ENCODE data around the gene MATN3.

Gene MATN3

DNA sequence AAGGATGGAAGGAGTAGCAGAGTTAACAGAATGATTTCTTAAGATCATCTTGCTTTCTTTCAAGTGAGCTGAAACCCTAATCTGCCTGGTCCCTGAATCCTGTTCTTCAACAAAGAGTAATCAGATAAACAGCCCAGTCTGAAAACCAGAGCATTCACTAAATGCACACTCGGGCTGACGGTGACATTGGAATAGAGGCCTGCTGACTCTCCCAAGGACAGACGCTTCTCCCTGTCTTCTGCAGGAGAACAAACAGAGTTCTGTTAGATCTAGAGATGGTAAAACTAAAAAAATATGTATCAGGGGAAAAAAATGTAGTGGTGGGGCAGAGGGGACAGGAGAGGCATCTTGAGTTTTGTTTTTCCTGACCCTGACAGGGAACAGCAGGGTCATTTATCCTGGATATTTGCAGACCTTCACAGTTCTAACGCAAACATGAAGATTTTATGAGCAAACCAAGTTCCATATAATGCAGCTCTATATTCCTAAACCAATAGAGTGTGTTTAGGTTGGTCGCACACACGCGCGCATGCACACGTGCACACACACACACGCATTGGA lies 7.3 kb downstream of the MATN3 start:
- no peak for DNase-seq (ENCODE audit: low read depth)

DNA sequence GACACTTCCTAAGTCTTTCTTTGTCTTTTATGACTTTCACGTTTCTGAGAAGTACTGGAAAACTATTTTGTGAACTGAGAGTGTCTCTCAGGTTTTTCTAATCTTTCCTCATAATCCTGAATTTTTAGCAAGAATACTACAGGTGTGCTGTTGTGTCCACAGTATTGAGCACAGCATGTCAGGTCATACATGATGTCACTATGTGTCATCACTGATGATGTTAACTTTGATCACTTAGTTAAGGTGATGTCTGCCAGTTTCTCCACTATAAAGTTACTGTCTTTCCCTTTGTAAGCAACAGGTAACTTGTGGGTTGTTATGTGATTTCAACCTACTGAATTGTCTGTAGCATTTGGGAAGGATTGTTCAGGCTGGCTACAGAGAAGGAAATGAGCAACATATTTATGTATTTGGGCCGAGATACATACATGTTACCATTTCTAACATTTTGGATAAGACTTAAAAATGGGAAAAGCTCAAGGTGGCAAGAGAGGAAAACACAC lies 11.1 kb downstream of the MATN3 start:
- no peak for DNase-seq (ENCODE audit: low read depth)

DNA sequence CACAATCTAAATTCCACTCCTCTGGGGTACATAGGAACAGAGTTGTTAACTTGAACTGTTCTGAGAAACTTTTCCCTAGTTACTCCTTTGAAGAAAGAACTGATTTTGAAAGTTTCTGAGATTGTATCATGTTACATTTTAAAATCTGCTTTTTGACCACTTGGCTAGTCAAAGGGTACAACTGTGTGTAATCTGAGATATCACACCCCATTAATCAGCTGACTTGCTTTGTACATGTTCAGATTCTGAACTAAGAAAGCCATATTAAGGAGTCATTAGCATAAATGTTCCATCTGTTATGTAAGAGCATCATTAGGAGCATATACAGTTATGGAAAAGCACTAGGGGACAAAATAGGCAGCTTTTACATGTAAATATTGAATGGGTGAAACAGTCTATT lies 18.7 kb downstream of the MATN3 start:
- no peak for DNase-seq (ENCODE audit: low read depth)

- no peak for DNase-seq (ENCODE audit: low read depth)
Measured at GRCh38 chr2:19991895-19992294, 20.6 kb downstream of the MATN3 start.

DNA sequence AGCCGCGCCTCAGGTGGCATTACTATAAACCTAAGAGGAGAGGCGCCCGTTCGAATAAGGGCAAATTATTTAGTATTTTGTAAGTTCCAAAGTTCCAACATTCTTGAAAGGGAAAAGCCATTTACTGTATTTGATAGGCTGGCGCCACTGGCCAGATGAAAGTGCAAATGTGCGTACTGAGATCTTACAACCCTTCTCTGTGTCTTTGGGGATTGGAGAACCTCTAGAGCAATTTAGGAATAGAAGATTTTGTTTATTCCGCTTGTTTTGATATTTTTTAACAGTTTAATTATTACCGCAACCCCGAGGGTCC lies 22.1 kb downstream of the MATN3 start:
- DNase-seq (ENCODE audit: low read depth) = no peak

- peak; percentile 81 for DNase-seq (ENCODE audit: low read depth)
Measured at GRCh38 chr2:19989667-19990415, 22.6 kb downstream of the MATN3 start, which contains the start of gene WDR35. Gene WDR35 (minus strand): TSS chr2:19990105. CDS start chr2:19990015, 90 bp downstream.

DNA sequence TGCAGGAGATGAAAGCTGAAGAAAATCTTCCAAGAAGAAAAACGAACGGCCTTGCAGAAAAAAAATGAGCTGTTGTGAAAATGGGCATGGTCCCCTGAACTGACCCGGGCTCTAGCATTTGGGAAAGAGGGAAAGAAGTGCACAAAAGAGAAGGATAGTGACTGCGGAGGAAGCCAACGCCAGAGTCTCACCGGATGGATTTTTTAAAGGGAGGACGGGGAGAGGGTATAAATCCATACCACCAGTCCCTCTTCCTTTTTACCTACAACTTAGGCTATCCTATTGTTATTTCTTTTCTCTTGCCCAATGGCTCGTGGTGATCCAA lies 23.2 kb downstream of the MATN3 start:
- no peak for DNase-seq (ENCODE audit: low read depth)

GRCh38 chr2:19988600-19988999 lies 23.9 kb downstream of the MATN3 start:
- peak; percentile 26 for DNase-seq (ENCODE audit: low read depth)

DNA sequence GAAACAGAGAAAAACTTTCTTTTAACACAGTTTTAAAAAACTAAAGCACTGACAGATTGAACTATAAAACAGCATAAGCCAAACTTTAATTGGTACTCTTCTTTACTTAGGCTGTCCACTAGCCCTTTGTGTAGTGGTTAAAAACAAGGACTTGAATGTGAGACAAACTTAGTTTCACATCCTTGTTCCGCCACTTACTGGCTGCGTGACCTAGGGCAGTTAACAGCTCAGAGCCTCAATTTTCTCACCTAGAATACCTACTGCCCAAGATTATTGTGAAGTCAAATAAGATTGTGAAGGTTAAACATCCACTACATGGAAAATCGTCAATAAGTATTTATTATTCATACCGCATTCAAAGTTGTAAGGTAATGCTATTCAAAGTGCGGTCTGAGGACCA lies 24.5 kb downstream of the MATN3 start:
- DNase-seq (ENCODE audit: low read depth) = no peak

DNA sequence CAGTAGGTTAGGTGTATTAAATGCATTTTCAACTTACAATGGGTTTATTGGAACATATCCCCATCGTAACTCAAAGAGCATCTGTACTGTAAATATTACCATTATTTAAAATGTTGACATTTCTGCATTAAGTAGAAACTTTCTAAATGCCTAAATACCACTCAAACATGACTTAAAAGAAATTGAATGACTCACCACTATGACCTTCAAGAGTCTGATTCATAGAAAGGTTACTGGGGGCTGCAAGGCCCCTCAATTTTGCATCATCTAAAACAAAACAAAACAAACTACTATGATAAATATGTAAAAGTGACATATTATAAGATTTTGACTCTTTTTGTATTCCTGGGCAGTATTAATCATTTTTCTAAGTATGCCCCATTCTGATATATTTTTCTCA lies 30.2 kb downstream of the MATN3 start:
- peak; percentile 31 for DNase-seq (ENCODE audit: low read depth)

GRCh38 chr2:19979932-19980331 lies 32.5 kb downstream of the MATN3 start:
- DNase-seq (ENCODE audit: low read depth) = peak; percentile 17

- DNase-seq (ENCODE audit: low read depth) = no peak
Measured at GRCh38 chr2:19973466-19973865, 39.0 kb downstream of the MATN3 start.

- DNase-seq (ENCODE audit: low read depth) = peak; percentile 34
Measured at GRCh38 chr2:19971691-19972090, 40.8 kb downstream of the MATN3 start.

- no peak for DNase-seq (ENCODE audit: low read depth)
Measured at GRCh38 chr2:19963386-19963785, 49.1 kb downstream of the MATN3 start.

DNA sequence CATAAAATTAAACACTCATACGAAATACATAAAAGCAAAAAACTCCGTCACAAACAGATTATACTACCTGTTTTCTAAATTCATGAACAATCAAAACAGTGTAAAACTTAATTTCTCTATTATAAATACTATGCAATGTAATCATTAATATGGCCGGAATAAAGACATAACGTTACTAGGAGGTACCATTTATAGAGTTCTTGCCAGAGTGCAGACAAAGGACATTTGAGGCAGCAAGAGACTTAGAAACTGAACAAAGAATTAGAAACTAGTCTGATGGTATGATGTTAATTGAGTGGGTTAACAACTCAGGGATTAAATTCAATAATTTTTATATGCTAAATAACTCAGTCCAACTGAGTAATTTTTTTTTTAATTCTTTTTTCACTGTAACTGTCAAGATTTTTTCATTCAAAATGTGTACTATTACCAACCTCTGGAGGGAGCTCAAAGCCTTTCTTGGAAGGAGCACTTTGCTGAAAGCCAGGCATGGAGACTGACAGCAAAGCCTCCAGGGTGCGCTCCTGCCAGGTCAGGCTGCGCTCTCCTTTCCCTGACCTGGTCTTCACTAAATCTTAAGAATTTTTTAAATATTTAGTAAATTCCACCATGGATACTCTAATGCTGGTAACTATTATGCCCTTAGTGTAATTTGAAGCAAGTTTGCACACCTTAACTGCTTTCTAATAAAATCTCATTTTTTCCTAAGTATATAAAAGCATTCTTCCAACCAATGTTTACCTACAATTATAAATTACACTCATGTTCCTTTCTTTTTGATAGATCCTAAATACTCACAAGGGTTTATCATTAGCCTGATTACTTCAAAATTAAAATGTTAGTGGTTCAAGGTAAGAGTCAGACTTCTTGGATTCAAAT lies 56.7 kb downstream of the MATN3 start:
- peak; percentile 75 for DNase-seq (ENCODE audit: low read depth)

DNA sequence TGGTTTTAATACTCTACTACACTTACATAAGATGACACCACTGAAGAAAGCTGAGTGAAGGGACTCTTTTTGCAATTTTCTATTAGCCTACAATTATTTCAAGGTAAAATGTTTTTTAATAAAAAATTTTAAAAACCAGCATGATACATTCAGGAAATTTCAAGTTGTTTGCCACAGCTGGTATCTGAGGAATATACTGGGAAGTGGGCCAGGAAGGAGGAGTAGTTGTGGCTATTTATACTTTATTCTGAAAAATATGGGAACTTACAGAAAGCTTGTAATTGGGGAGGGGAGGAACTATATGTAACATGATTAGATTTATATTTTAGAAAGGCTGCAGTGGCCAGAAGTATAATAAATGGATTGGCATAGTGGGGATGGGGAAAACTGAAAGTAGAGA lies 63.4 kb downstream of the MATN3 start:
- peak; percentile 39 for DNase-seq (ENCODE audit: low read depth)

- no peak for DNase-seq (ENCODE audit: low read depth)
Measured at GRCh38 chr2:19947184-19947940, 65.1 kb downstream of the MATN3 start.

- DNase-seq (ENCODE audit: low read depth) = no peak
Measured at GRCh38 chr2:19944205-19944845, 68.1 kb downstream of the MATN3 start.

GRCh38 chr2:19943189-19943588 lies 69.3 kb downstream of the MATN3 start:
- DNase-seq (ENCODE audit: low read depth) = no peak

DNA sequence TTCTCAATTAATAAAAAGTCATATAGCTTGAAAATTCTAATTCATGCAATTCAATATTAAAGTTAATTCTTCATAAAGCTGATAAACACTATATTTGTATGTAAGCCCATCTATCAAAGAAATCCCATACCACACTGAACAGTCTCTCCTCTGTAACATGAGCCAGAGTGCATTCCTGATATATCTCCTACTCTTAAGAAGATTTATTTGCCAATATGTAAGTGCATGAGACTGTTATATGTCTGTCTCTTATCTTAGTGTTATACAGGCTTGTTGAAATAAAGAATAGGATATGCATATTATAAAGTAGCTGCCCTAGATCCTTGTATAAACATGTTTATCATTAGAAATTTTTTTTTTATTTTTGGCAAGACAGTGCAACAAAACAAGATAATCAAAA lies 70.3 kb downstream of the MATN3 start:
- peak; percentile 74 for DNase-seq (ENCODE audit: low read depth)

Data from amniotic epithelial cell (primary cell).